Esophagus muscularis mucosa (tissue), 4 donors: ENCODE results near the gene DPP7.

Experiments used
- EP300 ChIP-seq: sonication (generic); formaldehyde crosslinking; IDR thresholded peaks from one replicate; pipeline ENCODE4 v1.6.1; 2017; ENCODE audit warnings: antibody characterized with exemption
- POLR2A ChIP-seq: fragments of 450-650 bp; IDR thresholded peaks from one replicate; pipeline ENCODE4 v1.6.1; 2017; ENCODE audit warnings: antibody characterized with exemption, moderate library complexity, mild to moderate bottlenecking, low read depth
- POLR2AphosphoS5 ChIP-seq, 2 donors: sonication (generic); formaldehyde crosslinking; IDR thresholded peaks; one replicate each; pipeline ENCODE4 v1.6.1; 2017; ENCODE audit warnings: antibody characterized with exemption in 2 of 2
- TF ChIP-seq, protein P1 (sequence below), 3 experiments: fragments of 200-600 bp in 2 of 3; fragments of 450-650 bp in 1 of 3; sonication (generic) in 2 of 3; IDR thresholded peaks; one replicate each; pipeline ENCODE4 v1.5.1; 2017 to 2019; ENCODE audit warnings: antibody characterized with exemption in 3 of 3, mild to moderate bottlenecking in 2 of 3, moderate library complexity in 1 of 3

DNA sequence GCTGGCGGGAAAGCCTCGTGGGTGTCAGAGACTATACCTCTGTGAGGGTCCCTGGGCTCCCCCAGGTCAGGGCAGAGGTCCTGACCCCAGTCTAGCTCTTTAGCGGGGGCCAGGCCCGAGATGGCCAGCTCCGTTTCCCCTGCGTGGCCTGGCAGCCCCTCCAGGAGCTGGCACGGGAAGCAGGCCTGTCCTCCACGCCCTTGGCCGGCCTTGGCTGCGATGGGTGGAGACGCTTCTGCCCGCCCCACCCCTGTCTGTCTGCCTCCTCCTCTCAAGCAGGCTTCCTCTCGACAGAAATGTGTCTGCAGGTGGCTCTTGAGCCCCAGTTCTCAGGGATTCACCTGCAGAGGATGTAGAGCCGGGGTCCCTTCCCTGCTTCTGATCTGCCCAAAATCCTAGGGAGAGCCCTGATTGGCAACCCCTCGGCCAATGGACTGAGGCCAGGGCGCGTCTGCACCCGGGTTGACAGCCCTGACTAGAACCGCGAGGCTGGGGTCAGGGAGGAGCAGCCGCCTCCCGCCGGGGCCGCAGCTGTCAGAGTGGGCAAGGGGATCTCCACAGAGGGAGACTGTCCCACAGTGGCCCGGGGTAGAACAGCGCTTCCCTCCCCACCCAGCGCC is 21.8 kb upstream of the DPP7 start:
- TF ChIP-seq, protein P1, sequence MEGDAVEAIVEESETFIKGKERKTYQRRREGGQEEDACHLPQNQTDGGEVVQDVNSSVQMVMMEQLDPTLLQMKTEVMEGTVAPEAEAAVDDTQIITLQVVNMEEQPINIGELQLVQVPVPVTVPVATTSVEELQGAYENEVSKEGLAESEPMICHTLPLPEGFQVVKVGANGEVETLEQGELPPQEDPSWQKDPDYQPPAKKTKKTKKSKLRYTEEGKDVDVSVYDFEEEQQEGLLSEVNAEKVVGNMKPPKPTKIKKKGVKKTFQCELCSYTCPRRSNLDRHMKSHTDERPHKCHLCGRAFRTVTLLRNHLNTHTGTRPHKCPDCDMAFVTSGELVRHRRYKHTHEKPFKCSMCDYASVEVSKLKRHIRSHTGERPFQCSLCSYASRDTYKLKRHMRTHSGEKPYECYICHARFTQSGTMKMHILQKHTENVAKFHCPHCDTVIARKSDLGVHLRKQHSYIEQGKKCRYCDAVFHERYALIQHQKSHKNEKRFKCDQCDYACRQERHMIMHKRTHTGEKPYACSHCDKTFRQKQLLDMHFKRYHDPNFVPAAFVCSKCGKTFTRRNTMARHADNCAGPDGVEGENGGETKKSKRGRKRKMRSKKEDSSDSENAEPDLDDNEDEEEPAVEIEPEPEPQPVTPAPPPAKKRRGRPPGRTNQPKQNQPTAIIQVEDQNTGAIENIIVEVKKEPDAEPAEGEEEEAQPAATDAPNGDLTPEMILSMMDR (IDR thresholded peaks at IDR 0.05), result no peak
- TF ChIP-seq POLR2A (no peak), POLR2AphosphoS5 (IDR thresholded peaks at IDR 0.05) (no peak), EP300 (no peak)
